HEK293 (cell line): Measurements from ENCODE around the gene CACTIN.

Experiments
- CTCF ChIA-PET: fragments of 350-600 bp; formaldehyde crosslinking; extraction: SDS; loops from one replicate; lab custom pipeline; 2021; ENCODE audit warnings: antibody characterized with exemption; lab: Yijun Ruan, JAX
- POLR2A ChIA-PET: fragments of 300-600 bp; formaldehyde crosslinking; extraction: SDS; loops from one replicate; lab custom pipeline; 2020; ENCODE audit warnings: antibody characterized with exemption, inconsistent platforms; lab: Yijun Ruan, JAX
- H3K27ac ChIP-seq: fragments of 200-500 bp; sonication (Bioruptor generic); 2 replicates; pipeline ENCODE4 v1.5.1; 2014; ENCODE audit warnings: low read depth, low read length, control low read depth, inconsistent platforms; ENCODE audit errors: extremely low read depth
- H3K36me3 ChIP-seq, 2 experiments: fragments of 200-500 bp in 1 of 2; sonication (Bioruptor generic) in 1 of 2; 1 replicate in 1 of 2; 2 replicates in 1 of 2; pipeline ENCODE4 v1.5.1; 2014 to 2017; ENCODE audit warnings: inconsistent platforms in 2 of 2, low read length in 2 of 2; ENCODE audit not compliant: control insufficient read depth in 2 of 2, insufficient read depth in 1 of 2
- H3K4me1 ChIP-seq: fragments of 200-500 bp; sonication (Bioruptor generic); 2 replicates; pipeline ENCODE4 v1.5.1; 2014; ENCODE audit warnings: mild to moderate bottlenecking, low read length, inconsistent platforms; ENCODE audit not compliant: control insufficient read depth, insufficient read depth
- H3K4me3 ChIP-seq: 2 replicates; pipeline ENCODE4 v1.5.1; 2011; ENCODE audit warnings: low read depth, mild to moderate bottlenecking, control low read depth, low read length, moderate library complexity
- H3K9me3 ChIP-seq: fragments of 200-500 bp; sonication (Bioruptor generic); 2 replicates; pipeline ENCODE4 v1.5.1; 2014; ENCODE audit warnings: low read depth, low read length, inconsistent platforms; ENCODE audit not compliant: control insufficient read depth, insufficient read depth
- GLI2 ChIP-seq: fragments of 450-650 bp; formaldehyde crosslinking; IDR thresholded peaks from 2 replicates; pipeline ENCODE4; 2017; ENCODE audit warnings: missing biosample characterization, missing genetic modification characterization, low read depth, borderline replicate concordance
- KLF8 ChIP-seq: fragments of 450-650 bp; formaldehyde crosslinking; IDR thresholded peaks from 2 replicates; pipeline ENCODE4 v1.5.1; 2016; ENCODE audit warnings: missing biosample characterization, missing genetic modification characterization
- TRIM28 ChIP-seq: IDR thresholded peaks from 2 replicates; pipeline ENCODE4 v1.6.1; 2011; ENCODE audit warnings: low read length, control low read depth, borderline replicate concordance
- ZBTB7A ChIP-seq: fragments of 450-650 bp; formaldehyde crosslinking; IDR thresholded peaks from 2 replicates; pipeline ENCODE4 v1.5.1; 2016; ENCODE audit warnings: low read depth, missing biosample characterization, missing genetic modification characterization
- ZFP3 ChIP-seq: fragments of 450-650 bp; formaldehyde crosslinking; IDR thresholded peaks from 2 replicates; pipeline ENCODE4 v1.5.1; 2016; ENCODE audit warnings: low read depth, missing biosample characterization, missing genetic modification characterization
- ZNF133 ChIP-seq: fragments of 450-650 bp; formaldehyde crosslinking; IDR thresholded peaks from 2 replicates; pipeline ENCODE4 v1.5.1; 2016; ENCODE audit warnings: missing biosample characterization, missing genetic modification characterization
- ZNF16 ChIP-seq: fragments of 450-650 bp; formaldehyde crosslinking; IDR thresholded peaks from 2 replicates; pipeline ENCODE4 v1.5.1; 2016; ENCODE audit warnings: low read depth, missing biosample characterization, missing genetic modification characterization
- ZNF248 ChIP-seq: fragments of 450-650 bp; formaldehyde crosslinking; IDR thresholded peaks from 2 replicates; pipeline ENCODE4 v1.5.1; 2017; ENCODE audit warnings: missing biosample characterization, missing genetic modification characterization
- ZNF571 ChIP-seq: fragments of 450-650 bp; formaldehyde crosslinking; IDR thresholded peaks from 2 replicates; pipeline ENCODE4 v1.5.0; 2017; ENCODE audit warnings: missing biosample characterization, missing genetic modification characterization
- ZNF623 ChIP-seq: fragments of 450-650 bp; formaldehyde crosslinking; IDR thresholded peaks from 2 replicates; pipeline ENCODE4 v1.5.1; 2016; ENCODE audit warnings: missing biosample characterization, missing genetic modification characterization
- ZNF658 ChIP-seq: fragments of 450-650 bp; formaldehyde crosslinking; IDR thresholded peaks from 2 replicates; pipeline ENCODE4; 2016; ENCODE audit warnings: missing biosample characterization, missing genetic modification characterization
- ZNF670 ChIP-seq: fragments of 450-650 bp; formaldehyde crosslinking; IDR thresholded peaks from 2 replicates; pipeline ENCODE4 v1.5.1; 2016; ENCODE audit warnings: missing biosample characterization, missing genetic modification characterization, low read depth
- ZNF707 ChIP-seq: fragments of 450-650 bp; formaldehyde crosslinking; IDR thresholded peaks from 2 replicates; pipeline ENCODE4 v1.5.1; 2016; ENCODE audit warnings: missing biosample characterization, missing genetic modification characterization
- TF ChIP-seq, protein P1 (sequence below): fragments of 450-650 bp; formaldehyde crosslinking; IDR thresholded peaks from 2 replicates; pipeline ENCODE4 v1.5.1; 2016; ENCODE audit warnings: missing biosample characterization, missing genetic modification characterization
- TF ChIP-seq, protein P2 (sequence below): fragments of 450-650 bp; formaldehyde crosslinking; IDR thresholded peaks from 2 replicates; pipeline ENCODE4 v1.5.1; 2017; ENCODE audit warnings: missing biosample characterization, missing genetic modification characterization
- TF ChIP-seq, protein P3 (sequence below): fragments of 450-650 bp; formaldehyde crosslinking; IDR thresholded peaks from 2 replicates; pipeline ENCODE4 v1.5.1; 2016; ENCODE audit warnings: missing biosample characterization, missing genetic modification characterization, low read depth
- TF ChIP-seq, protein P4 (sequence below): fragments of 450-650 bp; formaldehyde crosslinking; IDR thresholded peaks from 2 replicates; pipeline ENCODE4 v1.5.1; 2016; ENCODE audit warnings: missing biosample characterization, missing genetic modification characterization, borderline replicate concordance
- TF ChIP-seq, protein P5 (sequence below): fragments of 450-650 bp; formaldehyde crosslinking; IDR thresholded peaks from 2 replicates; pipeline ENCODE4 v1.5.1; 2017; ENCODE audit warnings: missing biosample characterization, missing genetic modification characterization
- TF ChIP-seq, protein P6 (sequence below): fragments of 450-650 bp; formaldehyde crosslinking; IDR thresholded peaks from 2 replicates; pipeline ENCODE4 v1.5.1; 2016; ENCODE audit warnings: missing biosample characterization, missing genetic modification characterization, low read depth

The CACTIN gene

DNA sequence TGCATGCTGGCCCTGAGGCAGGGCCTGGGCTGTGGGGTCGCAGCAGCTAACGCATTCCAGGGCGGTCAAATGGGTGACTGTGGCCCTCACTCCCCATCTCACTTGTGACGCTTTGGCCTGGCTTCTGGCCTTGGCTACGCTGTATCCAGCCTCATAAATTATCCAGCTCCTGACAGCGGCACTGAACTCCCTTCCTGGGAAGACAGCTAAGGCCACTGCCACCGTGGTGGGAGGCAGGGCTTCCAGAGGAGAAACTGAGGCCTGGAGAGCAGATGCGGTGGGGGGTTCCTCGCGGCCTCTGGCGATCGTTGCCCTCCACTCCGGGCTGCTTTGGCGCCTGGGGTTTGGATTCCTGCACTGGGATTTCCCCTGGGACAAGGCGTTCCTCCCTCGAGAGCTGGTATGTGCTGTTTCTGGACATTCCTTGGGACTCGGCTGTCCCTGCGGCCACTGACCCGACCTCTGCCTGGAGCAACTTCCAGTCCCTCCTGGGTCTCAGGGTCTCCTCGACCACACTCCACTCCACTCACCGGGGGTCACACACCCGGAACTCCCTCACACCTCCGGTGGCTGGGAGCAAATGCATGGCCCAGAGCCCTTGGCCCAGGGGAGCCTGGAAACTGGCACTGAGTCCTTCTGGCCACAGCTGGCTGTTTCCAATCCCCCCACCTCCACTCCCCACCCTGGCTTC, 23.3 kb downstream of the CACTIN start:
- Histone ChIP-seq H3K4me3 (no peak overlapping the region), H3K36me3 (no peaks in the 10 kb centered on the region; a peak in 1 of 3 replicates), H3K27ac (no peak overlapping the region), H3K4me1 (peaks cover 3% of the 10 kb centered on the region; the same call in 1 of the 2 replicates), H3K9me3 (no peaks in the 10 kb centered on the region)
- ChIA-PET POLR2A (no interaction called here), CTCF (interaction anchor here (0.6 kb wide), 1 partner anchor 14 kb away, joined by 3 read pairs; no protein-coding TSS in a partner anchor)
- no peak for TF ChIP-seq TRIM28
- TF ChIP-seq, protein P1, sequence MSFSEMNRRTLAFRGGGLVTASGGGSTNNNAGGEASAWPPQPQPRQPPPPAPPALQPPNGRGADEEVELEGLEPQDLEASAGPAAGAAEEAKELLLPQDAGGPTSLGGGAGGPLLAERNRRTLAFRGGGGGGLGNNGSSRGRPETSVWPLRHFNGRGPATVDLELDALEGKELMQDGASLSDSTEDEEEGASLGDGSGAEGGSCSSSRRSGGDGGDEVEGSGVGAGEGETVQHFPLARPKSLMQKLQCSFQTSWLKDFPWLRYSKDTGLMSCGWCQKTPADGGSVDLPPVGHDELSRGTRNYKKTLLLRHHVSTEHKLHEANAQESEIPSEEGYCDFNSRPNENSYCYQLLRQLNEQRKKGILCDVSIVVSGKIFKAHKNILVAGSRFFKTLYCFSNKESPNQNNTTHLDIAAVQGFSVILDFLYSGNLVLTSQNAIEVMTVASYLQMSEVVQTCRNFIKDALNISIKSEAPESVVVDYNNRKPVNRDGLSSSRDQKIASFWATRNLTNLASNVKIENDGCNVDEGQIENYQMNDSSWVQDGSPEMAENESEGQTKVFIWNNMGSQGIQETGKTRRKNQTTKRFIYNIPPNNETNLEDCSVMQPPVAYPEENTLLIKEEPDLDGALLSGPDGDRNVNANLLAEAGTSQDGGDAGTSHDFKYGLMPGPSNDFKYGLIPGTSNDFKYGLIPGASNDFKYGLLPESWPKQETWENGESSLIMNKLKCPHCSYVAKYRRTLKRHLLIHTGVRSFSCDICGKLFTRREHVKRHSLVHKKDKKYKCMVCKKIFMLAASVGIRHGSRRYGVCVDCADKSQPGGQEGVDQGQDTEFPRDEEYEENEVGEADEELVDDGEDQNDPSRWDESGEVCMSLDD (tag by site-specific recombination) = no peak
- no peak for TF ChIP-seq ZNF133
- no peak for TF ChIP-seq ZNF670 (tag by site-specific recombination)
- no peak for TF ChIP-seq GLI2 (tag by site-specific recombination)
- no peak for TF ChIP-seq ZBTB7A (tag by site-specific recombination)
- no peak for TF ChIP-seq ZNF707 (tag by site-specific recombination)
- TF ChIP-seq KLF8 (tag by site-specific recombination) = peak; percentile 12; the same call in 1 of the 2 replicates
- TF ChIP-seq ZNF571 (tag by site-specific recombination) = no peak
- TF ChIP-seq, protein P2, sequence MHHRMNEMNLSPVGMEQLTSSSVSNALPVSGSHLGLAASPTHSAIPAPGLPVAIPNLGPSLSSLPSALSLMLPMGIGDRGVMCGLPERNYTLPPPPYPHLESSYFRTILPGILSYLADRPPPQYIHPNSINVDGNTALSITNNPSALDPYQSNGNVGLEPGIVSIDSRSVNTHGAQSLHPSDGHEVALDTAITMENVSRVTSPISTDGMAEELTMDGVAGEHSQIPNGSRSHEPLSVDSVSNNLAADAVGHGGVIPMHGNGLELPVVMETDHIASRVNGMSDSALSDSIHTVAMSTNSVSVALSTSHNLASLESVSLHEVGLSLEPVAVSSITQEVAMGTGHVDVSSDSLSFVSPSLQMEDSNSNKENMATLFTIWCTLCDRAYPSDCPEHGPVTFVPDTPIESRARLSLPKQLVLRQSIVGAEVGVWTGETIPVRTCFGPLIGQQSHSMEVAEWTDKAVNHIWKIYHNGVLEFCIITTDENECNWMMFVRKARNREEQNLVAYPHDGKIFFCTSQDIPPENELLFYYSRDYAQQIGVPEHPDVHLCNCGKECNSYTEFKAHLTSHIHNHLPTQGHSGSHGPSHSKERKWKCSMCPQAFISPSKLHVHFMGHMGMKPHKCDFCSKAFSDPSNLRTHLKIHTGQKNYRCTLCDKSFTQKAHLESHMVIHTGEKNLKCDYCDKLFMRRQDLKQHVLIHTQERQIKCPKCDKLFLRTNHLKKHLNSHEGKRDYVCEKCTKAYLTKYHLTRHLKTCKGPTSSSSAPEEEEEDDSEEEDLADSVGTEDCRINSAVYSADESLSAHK (tag by site-specific recombination) = peak; percentile 100
- TF ChIP-seq ZNF623 (tag by site-specific recombination) = peak; percentile 28; the same call in 1 of the 2 replicates
- TF ChIP-seq ZFP3 (tag by site-specific recombination) = no peak

DNA sequence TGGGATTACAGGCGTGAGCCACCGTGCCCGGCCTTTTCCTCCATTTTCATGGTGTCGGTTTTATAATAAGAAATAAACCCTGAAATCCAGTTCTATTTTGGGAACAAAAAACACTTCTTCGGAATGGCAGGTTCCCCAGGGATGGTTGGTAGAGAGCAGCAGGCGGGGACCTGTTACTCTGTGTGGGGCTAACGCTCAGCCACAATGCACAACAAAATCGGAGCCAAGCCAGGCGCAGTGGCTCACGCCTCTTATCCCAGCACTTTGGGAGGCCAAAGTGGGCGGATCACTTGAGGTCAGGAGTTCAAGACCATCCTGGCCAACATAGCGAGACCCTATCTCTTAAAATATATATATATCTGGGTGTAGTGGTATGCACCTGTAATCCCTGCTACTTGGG, 25.6 kb downstream of the CACTIN start:
- CTCF ChIA-PET = interaction anchor here (0.6 to 1.6 kb wide), 3 partner anchors 18 to 296 kb away, joined by 3 to 6 read pairs (median 4); no protein-coding TSS in a partner anchor
- H3K9me3 ChIP-seq = no peaks in the 10 kb centered on the region
- no peak overlapping the region for H3K4me3 ChIP-seq
- no peaks in the 10 kb centered on the region; a peak in 1 of 3 replicates for H3K36me3 ChIP-seq
- H3K27ac ChIP-seq = no peak overlapping the region
- POLR2A ChIA-PET = interaction anchor here (0.7 kb wide), 1 partner anchor 23 kb away, joined by 7 read pairs; no protein-coding TSS in a partner anchor
- H3K4me1 ChIP-seq = no peaks in the 10 kb centered on the region
- TF ChIP-seq, protein P3, sequence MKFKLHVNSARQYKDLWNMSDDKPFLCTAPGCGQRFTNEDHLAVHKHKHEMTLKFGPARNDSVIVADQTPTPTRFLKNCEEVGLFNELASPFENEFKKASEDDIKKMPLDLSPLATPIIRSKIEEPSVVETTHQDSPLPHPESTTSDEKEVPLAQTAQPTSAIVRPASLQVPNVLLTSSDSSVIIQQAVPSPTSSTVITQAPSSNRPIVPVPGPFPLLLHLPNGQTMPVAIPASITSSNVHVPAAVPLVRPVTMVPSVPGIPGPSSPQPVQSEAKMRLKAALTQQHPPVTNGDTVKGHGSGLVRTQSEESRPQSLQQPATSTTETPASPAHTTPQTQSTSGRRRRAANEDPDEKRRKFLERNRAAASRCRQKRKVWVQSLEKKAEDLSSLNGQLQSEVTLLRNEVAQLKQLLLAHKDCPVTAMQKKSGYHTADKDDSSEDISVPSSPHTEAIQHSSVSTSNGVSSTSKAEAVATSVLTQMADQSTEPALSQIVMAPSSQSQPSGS = no peak
- TF ChIP-seq ZNF16 (tag by site-specific recombination) (no peak), ZNF658 (tag by site-specific recombination) (no peak), TRIM28 (no peak), ZNF248 (no peak)
- TF ChIP-seq, protein P4, sequence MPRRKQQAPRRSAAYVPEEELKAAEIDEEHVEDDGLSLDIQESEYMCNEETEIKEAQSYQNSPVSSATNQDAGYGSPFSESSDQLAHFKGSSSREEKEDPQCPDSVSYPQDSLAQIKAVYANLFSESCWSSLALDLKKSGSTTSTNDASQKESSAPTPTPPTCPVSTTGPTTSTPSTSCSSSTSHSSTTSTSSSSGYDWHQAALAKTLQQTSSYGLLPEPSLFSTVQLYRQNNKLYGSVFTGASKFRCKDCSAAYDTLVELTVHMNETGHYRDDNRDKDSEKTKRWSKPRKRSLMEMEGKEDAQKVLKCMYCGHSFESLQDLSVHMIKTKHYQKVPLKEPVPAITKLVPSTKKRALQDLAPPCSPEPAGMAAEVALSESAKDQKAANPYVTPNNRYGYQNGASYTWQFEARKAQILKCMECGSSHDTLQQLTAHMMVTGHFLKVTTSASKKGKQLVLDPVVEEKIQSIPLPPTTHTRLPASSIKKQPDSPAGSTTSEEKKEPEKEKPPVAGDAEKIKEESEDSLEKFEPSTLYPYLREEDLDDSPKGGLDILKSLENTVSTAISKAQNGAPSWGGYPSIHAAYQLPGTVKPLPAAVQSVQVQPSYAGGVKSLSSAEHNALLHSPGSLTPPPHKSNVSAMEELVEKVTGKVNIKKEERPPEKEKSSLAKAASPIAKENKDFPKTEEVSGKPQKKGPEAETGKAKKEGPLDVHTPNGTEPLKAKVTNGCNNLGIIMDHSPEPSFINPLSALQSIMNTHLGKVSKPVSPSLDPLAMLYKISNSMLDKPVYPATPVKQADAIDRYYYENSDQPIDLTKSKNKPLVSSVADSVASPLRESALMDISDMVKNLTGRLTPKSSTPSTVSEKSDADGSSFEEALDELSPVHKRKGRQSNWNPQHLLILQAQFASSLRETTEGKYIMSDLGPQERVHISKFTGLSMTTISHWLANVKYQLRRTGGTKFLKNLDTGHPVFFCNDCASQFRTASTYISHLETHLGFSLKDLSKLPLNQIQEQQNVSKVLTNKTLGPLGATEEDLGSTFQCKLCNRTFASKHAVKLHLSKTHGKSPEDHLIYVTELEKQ = no peak
- TF ChIP-seq, protein P5, sequence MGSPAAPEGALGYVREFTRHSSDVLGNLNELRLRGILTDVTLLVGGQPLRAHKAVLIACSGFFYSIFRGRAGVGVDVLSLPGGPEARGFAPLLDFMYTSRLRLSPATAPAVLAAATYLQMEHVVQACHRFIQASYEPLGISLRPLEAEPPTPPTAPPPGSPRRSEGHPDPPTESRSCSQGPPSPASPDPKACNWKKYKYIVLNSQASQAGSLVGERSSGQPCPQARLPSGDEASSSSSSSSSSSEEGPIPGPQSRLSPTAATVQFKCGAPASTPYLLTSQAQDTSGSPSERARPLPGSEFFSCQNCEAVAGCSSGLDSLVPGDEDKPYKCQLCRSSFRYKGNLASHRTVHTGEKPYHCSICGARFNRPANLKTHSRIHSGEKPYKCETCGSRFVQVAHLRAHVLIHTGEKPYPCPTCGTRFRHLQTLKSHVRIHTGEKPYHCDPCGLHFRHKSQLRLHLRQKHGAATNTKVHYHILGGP (tag by site-specific recombination) = no peak
- TF ChIP-seq, protein P6, sequence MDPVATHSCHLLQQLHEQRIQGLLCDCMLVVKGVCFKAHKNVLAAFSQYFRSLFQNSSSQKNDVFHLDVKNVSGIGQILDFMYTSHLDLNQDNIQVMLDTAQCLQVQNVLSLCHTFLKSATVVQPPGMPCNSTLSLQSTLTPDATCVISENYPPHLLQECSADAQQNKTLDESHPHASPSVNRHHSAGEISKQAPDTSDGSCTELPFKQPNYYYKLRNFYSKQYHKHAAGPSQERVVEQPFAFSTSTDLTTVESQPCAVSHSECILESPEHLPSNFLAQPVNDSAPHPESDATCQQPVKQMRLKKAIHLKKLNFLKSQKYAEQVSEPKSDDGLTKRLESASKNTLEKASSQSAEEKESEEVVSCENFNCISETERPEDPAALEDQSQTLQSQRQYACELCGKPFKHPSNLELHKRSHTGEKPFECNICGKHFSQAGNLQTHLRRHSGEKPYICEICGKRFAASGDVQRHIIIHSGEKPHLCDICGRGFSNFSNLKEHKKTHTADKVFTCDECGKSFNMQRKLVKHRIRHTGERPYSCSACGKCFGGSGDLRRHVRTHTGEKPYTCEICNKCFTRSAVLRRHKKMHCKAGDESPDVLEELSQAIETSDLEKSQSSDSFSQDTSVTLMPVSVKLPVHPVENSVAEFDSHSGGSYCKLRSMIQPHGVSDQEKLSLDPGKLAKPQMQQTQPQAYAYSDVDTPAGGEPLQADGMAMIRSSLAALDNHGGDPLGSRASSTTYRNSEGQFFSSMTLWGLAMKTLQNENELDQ (tag by site-specific recombination) = no peak
